K562 (cell line): Measurements from ENCODE around the gene PDHX. TPM values are rescaled to one million over a fixed set of nuclear protein-coding genes. Genes with fewer than 3 reads are reported as not detected.

Source experiments
- ATAC-seq: fragments of 200-7000 bp; cut with Tn5 transposase; 3 replicates; pipeline ENCODE4 v1.9.1; 2020; ENCODE audit warnings: moderate library complexity
- BruUV-seq: library from RNA; stranded (reverse); fragments of 400-500 nt; replicated peaks from 2 replicates; lab custom pipeline; 2021; lab: Mats Ljungman, UMichigan
- CTCF ChIA-PET: fragments of 300-600 bp; formaldehyde crosslinking; extraction: SDS; loops from one replicate; lab custom pipeline; 2021; ENCODE audit warnings: low intra/inter-chr PET ratio; lab: Yijun Ruan, JAX
- POLR2A ChIA-PET: fragments of 300-600, 350-650 bp; sonication (Branson Sonifier 250); formaldehyde crosslinking; extraction: SDS; loops from one replicate; lab custom pipeline; 2021; ENCODE audit warnings: antibody characterized with exemption, inconsistent platforms; lab: Yijun Ruan, JAX
- DNase-seq, 4 experiments: peaks; one replicate each; pipeline versions ENCODE4 v3.0.0 to v3.0.0-alpha.2; 2011 to 2018; ENCODE audit warnings: low spot score in 3 of 4, mixed read lengths in 3 of 4; ENCODE audit errors: extremely low read depth in 1 of 4
- FAIRE-seq: peaks from 2 replicates; lab custom pipeline; 2011; peaks lifted over from hg19 to GRCh38; lab: Jason Lieb, UNC
- H2AFZ ChIP-seq: 2 replicates; pipeline ENCODE4 v1.6.0; 2011; ENCODE audit warnings: low read depth, low read length, control low read depth, inconsistent platforms
- H3K27ac ChIP-seq: fragments of 200-600 bp; 3 replicates; pipeline ENCODE4 v1.8.0; 2011; ENCODE audit warnings: low read depth, mild to moderate bottlenecking, control low read depth, inconsistent platforms, low read length, moderate library complexity, mixed read lengths; ENCODE audit errors: extremely low read depth
- H3K27me3 ChIP-seq, 2 experiments: fragments of 300-600 bp in 1 of 2; 2 replicates in 1 of 2; 3 replicates in 1 of 2; pipeline versions ENCODE4 v1.6.0 to v1.8.0; 2011; ENCODE audit warnings: inconsistent platforms in 2 of 2, low read length in 2 of 2, mild to moderate bottlenecking in 1 of 2, mixed read lengths in 1 of 2, moderate library complexity in 1 of 2; ENCODE audit not compliant: control insufficient read depth in 2 of 2, insufficient read depth in 2 of 2
- H3K36me3 ChIP-seq: fragments of 300-600 bp; 3 replicates; pipeline ENCODE4 v1.8.0; 2011; ENCODE audit warnings: mild to moderate bottlenecking, low read length, inconsistent platforms; ENCODE audit not compliant: control insufficient read depth, insufficient read depth
- H3K4me1 ChIP-seq, 2 experiments: fragments of 200-600 bp in 1 of 2; replicated peaks in 1 of 2; 2 replicates in 1 of 2; 3 replicates in 1 of 2; pipeline versions ENCODE4 v1.5.1 to v1.8.0; 2011; ENCODE audit warnings: inconsistent platforms in 2 of 2, low read length in 2 of 2, mild to moderate bottlenecking in 1 of 2, mixed read lengths in 1 of 2, moderate library complexity in 1 of 2; ENCODE audit not compliant: control insufficient read depth in 2 of 2, insufficient read depth in 2 of 2
- H3K4me2 ChIP-seq: 2 replicates; pipeline ENCODE4 v1.6.1; 2011; ENCODE audit warnings: low read length, control low read depth, inconsistent platforms, mixed read lengths; ENCODE audit not compliant: insufficient read depth
- H3K4me3 ChIP-seq: fragments of 200-600 bp; sonication (generic), shearing (Covaris generic); 2 replicates; pipeline ENCODE4 v1.5.1; 2016; ENCODE audit warnings: control low read depth, inconsistent platforms
- H3K79me2 ChIP-seq: fragments of 200-600 bp; 3 replicates; pipeline ENCODE4 v1.8.0; 2011; ENCODE audit warnings: low read length, inconsistent platforms; ENCODE audit not compliant: control insufficient read depth, insufficient read depth
- H3K9ac ChIP-seq, 2 experiments: 2 replicates each; pipeline versions ENCODE4 v1.6.0 to v1.6.1; 2011; ENCODE audit warnings: low read depth in 2 of 2, low read length in 2 of 2, control low read depth in 1 of 2, inconsistent platforms in 1 of 2, mild to moderate bottlenecking in 1 of 2, mixed read lengths in 1 of 2; ENCODE audit not compliant: insufficient read depth in 1 of 2
- H3K9me1 ChIP-seq: one replicate; pipeline ENCODE4 v1.6.0; 2011; ENCODE audit warnings: inconsistent platforms, mild to moderate bottlenecking, low read length, moderate library complexity; ENCODE audit not compliant: control insufficient read depth, insufficient read depth
- H3K9me3 ChIP-seq: replicated peaks from 2 replicates; pipeline ENCODE4 v1.5.1; 2011; ENCODE audit warnings: low read depth, low read length, inconsistent platforms; ENCODE audit not compliant: control insufficient read depth, insufficient read depth
- H4K20me1 ChIP-seq: replicated peaks from 2 replicates; pipeline ENCODE4 v1.6.1; 2011; ENCODE audit warnings: low read length, inconsistent platforms, mixed read lengths; ENCODE audit not compliant: control insufficient read depth, insufficient read depth
- ARID1B ChIP-seq: fragments of 450-650 bp; IDR thresholded peaks from 2 replicates; pipeline ENCODE4 v1.6.1; 2016; ENCODE audit warnings: antibody characterized with exemption, mild to moderate bottlenecking, inconsistent platforms
- CHD2 ChIP-seq: IDR thresholded peaks from 2 replicates; pipeline ENCODE4 v1.6.1; 2011; ENCODE audit warnings: low read depth, low read length
- CREBBP ChIP-seq: IDR thresholded peaks from one replicate; pipeline ENCODE4 v1.6.1; 2012; ENCODE audit warnings: low read depth, mild to moderate bottlenecking, control low read depth, inconsistent platforms, low read length
- HDAC1 ChIP-seq, 2 experiments: fragments of 450-650 bp; IDR thresholded peaks; 2 replicates each; pipeline ENCODE4 v1.6.1; 2016 to 2017; ENCODE audit warnings: inconsistent platforms in 1 of 2, mild to moderate bottlenecking in 1 of 2, moderate library complexity in 1 of 2
- KAT7 ChIP-seq: sonication (generic); formaldehyde crosslinking; IDR thresholded peaks from 2 replicates; pipeline ENCODE4 v1.8.0; 2022; ENCODE audit warnings: missing genetic modification reagents, mild to moderate bottlenecking, borderline replicate concordance
- RB1 ChIP-seq: fragments of 450-650 bp; IDR thresholded peaks from 2 replicates; pipeline ENCODE4 v1.6.1; 2017; ENCODE audit warnings: low read depth, mild to moderate bottlenecking
- RERE ChIP-seq: sonication (generic); formaldehyde crosslinking; IDR thresholded peaks from 2 replicates; pipeline ENCODE4 v1.8.0; 2023; ENCODE audit warnings: missing genetic modification reagents, mild to moderate bottlenecking, borderline replicate concordance
- TAL1 ChIP-seq: fragments of 450-650 bp; IDR thresholded peaks from 2 replicates; pipeline ENCODE4 v1.6.1; 2016; ENCODE audit warnings: mild to moderate bottlenecking
- TEAD4 ChIP-seq, 2 experiments: sonication (generic) in 1 of 2; formaldehyde crosslinking in 1 of 2; IDR thresholded peaks; 2 replicates each; pipeline versions ENCODE4 v1.6.1 to v1.8.0; 2012 to 2022; ENCODE audit warnings: borderline replicate concordance in 1 of 2, inconsistent platforms in 1 of 2, low read length in 1 of 2, mild to moderate bottlenecking in 1 of 2, missing genetic modification reagents in 1 of 2
- ZNF384 ChIP-seq: IDR thresholded peaks from 2 replicates; pipeline ENCODE4 v1.6.1; 2012; ENCODE audit warnings: low read depth, low read length, improper control_type of control experiment
- ZNF586 ChIP-seq: fragments of 450-650 bp; formaldehyde crosslinking; conservative IDR thresholded peaks from 2 replicates; pipeline ENCODE4 v1.4.0; 2020; ENCODE audit warnings: mild to moderate bottlenecking, moderate library complexity
- ZNF764 ChIP-seq: fragments of 250-450 bp; sonication (Bioruptor Pico); IDR thresholded peaks from 2 replicates; pipeline ENCODE4 v1.4.0; 2020; ENCODE audit warnings: low read depth, mild to moderate bottlenecking, moderate library complexity
- WGBS: fragments of 100-300 bp; shearing (Covaris generic); methylation state at CpG from one replicate; pipeline ENCODE4 v1.1.6; 2016; ENCODE audit warnings: low coverage, mixed read lengths; ENCODE audit not compliant: insufficient coverage; ENCODE audit errors: missing lambda C conversion rate; 5-methylcytosine and 5-hydroxymethylcytosine counted together
- in situ Hi-C: fragments of 300-500 bp; cut with MboI; formaldehyde crosslinking; loops from 4 replicates; pipeline ENCODE4 v1.15.0; 2018; ENCODE audit warnings: inconsistent platforms, mixed read lengths
- intact Hi-C: fragments of 100-400 bp; cut with micrococcal nuclease; formaldehyde crosslinking; loops from 2 replicates; pipeline ENCODE4 v1.14.2; 2022
- polyA plus RNA-seq, 8 experiments: library from polyadenylated mRNA; depleted of rRNA in 4 of 8; stranded (reverse) in 5 of 8; unstranded in 3 of 8; fragments of >200 nt; fragmentation: Nextera tagmentation in 2 of 8; fragmentation: Illumina TruSeq in 1 of 8; extraction: Ambion mirVana in 2 of 8; extraction: Trizol in 1 of 8; gene quantifications; 2 replicates each; pipeline versions ENCODE4 v1.2.1 to v1.2.3, GENCODE V29; 2011 to 2014; ENCODE audit warnings: inconsistent platforms in 1 of 8, missing spikeins in 1 of 8
- total RNA-seq, 7 experiments: library from RNA; depleted of rRNA in 6 of 7; stranded (reverse); fragments of >200 nt in 6 of 7; fragmentation: Illumina TruSeq in 2 of 7; extraction: Trizol in 2 of 7; gene quantifications; 2 replicates each; pipeline versions ENCODE4 v1.2.1 to v1.2.3, GENCODE V29; 2011 to 2021; ENCODE audit warnings: low replicate concordance in 1 of 7
- TF ChIP-seq, protein P1 (sequence below): IDR thresholded peaks from 2 replicates; pipeline ENCODE4 v1.6.1; 2011; ENCODE audit warnings: borderline replicate concordance, low read depth, mild to moderate bottlenecking, moderate library complexity, low read length; ENCODE audit not compliant: insufficient read depth, poor library complexity, severe bottlenecking

The PDHX gene
- total and polyA plus RNA-seq, 9 of the 15 experiments (the other 6 are each of a cell fraction or from before 2014, with no cell fraction given) = 20.8 to 43.5 (median 31.2) TPM

- no TSS peak for BruUV-seq
- no peak overlapping the region for H3K9ac ChIP-seq
- H3K27ac ChIP-seq = peak overlapping the region; percentile 18; the same call in 1 of the 3 replicates
- DNase-seq (no peak), FAIRE-seq (no peak), ATAC-seq (peak; percentile 63)
- no peak overlapping the region for H2AFZ ChIP-seq
- no peaks in the 10 kb centered on the region for H4K20me1 ChIP-seq
- intact Hi-C loops = no loop called here
- peaks cover 2 to 3% of the 10 kb centered on the region in 2 experiments; a peak in 2 of 5 replicates for H3K4me1 ChIP-seq
- no peaks in the 10 kb centered on the region for H3K27me3 ChIP-seq
- H3K9me3 ChIP-seq = no peaks in the 10 kb centered on the region
- CTCF ChIA-PET = no interaction called here
- no peak overlapping the region for H3K4me3 ChIP-seq
- H3K4me2 ChIP-seq = no peak overlapping the region
- peaks cover 16% of the 10 kb centered on the region; the same call in 2 of the 3 replicates for H3K79me2 ChIP-seq
- no peaks in the 10 kb centered on the region for H3K9me1 ChIP-seq
- POLR2A ChIA-PET = interaction anchor here (1.5 kb wide), 1 partner anchor 12 kb away, joined by 3 read pairs; no protein-coding TSS in a partner anchor
- in situ Hi-C loops = loop anchor here (25.0 kb wide), 1 partner anchor 300 kb away; no protein-coding TSS in a partner anchor
- H3K36me3 ChIP-seq = peaks cover 21% of the 10 kb centered on the region; the same call in 2 of the 3 replicates
- WGBS = 31% methylated on average over 6 of the region's 6 CpGs
- TF ChIP-seq TAL1 (peak; percentile 17; the same call in 1 of the 2 replicates), TEAD4 (IDR thresholded peaks at IDR 0.05; ENCODE audit: low read length) (0 out of 2 replicates have a peak, but pooled peaks have one; percentile 25), TEAD4 (CRISPR knock-in tag; IDR thresholded peaks at IDR 0.05; ENCODE audit: borderline replicate concordance) (no peak), ARID1B (peak; percentile 39), ZNF384 (peak; percentile 53; the same call in 1 of the 2 replicates), ZNF764 (no peak), ZNF586 (CRISPR knock-in tag) (no peak), CHD2 (no peak), HDAC1 (IDR thresholded peaks at IDR 0.05) (no peak), CREBBP (no peak), RB1 (no peak), RERE (CRISPR knock-in tag) (no peak), KAT7 (CRISPR knock-in tag) (no peak)
- TF ChIP-seq, protein P1, sequence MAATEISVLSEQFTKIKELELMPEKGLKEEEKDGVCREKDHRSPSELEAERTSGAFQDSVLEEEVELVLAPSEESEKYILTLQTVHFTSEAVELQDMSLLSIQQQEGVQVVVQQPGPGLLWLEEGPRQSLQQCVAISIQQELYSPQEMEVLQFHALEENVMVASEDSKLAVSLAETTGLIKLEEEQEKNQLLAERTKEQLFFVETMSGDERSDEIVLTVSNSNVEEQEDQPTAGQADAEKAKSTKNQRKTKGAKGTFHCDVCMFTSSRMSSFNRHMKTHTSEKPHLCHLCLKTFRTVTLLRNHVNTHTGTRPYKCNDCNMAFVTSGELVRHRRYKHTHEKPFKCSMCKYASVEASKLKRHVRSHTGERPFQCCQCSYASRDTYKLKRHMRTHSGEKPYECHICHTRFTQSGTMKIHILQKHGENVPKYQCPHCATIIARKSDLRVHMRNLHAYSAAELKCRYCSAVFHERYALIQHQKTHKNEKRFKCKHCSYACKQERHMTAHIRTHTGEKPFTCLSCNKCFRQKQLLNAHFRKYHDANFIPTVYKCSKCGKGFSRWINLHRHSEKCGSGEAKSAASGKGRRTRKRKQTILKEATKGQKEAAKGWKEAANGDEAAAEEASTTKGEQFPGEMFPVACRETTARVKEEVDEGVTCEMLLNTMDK = no peak
Observed at GRCh38 chr11:34936945-34937629, 20.7 kb downstream of the PDHX start.
